ENCODE results near the gene AOC3. TPM values are rescaled to one million over a fixed set of nuclear protein-coding genes. Genes with fewer than 3 reads are reported as not detected.
"Not testable (repeated sequence)": the region's sequence is repeated elsewhere in the genome, so short reads cannot be mapped to it uniquely, and the experiment has no call there.

AOC3 gene
- total and polyA plus RNA-seq, 2 donors from 2014 or later: 15.1 to 40.6 TPM

DNA sequence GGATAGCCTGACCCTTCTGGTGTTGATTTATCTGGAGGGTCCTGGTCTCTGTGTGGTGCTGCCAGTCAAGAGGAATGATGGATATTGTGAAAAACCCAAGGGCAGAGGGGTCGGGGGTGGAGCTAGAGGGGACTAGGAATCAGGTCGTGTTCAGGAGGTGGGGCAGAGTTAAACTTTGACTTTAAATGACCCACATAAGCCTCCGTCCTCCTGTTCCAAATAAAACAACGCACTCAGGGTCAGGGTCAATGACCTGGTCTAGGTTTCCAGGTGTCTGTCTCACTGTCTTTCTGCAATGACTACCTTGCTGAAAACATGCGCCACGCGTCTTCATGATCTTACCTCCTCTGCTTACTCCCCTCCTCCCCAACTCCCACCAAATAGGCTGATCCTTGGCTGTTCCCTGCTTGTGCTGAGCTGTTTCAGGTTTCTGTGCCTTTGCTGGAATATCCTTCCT is 14.7 kb downstream of the AOC3 start:
- H3K9ac ChIP-seq (ENCODE audit: low read length in 3 of 3): no peak overlapping the region
- H3K36me3 ChIP-seq (ENCODE audit: control insufficient read depth in 2 of 3, insufficient read depth in 3 of 3, low read length in 3 of 3): no peaks in the 10 kb centered on the region
- DNase-seq (peak in 1 of 5 donors; percentile 22), FAIRE-seq (no peak)
- H3K4me1 ChIP-seq (ENCODE audit: control insufficient read depth in 2 of 3, insufficient read depth in 2 of 3, low read depth in 1 of 3, low read length in 3 of 3): peaks cover 0 to 11% (median 8%) of the 10 kb centered on the region in 3 donors
- intact Hi-C loops (cut with DNase I): no loop called here
- no peak overlapping the region for H3K4me3 ChIP-seq (ENCODE audit: low read length in 3 of 3)
- H3K9me3 ChIP-seq (ENCODE audit: control insufficient read depth in 2 of 3, insufficient read depth in 1 of 3, low read length in 3 of 3): no peaks in the 10 kb centered on the region
- no peaks in the 10 kb centered on the region for H3K27me3 ChIP-seq (ENCODE audit: control insufficient read depth, insufficient read depth, low read length)
- no peak overlapping the region for H3K27ac ChIP-seq (ENCODE audit: low read depth in 2 of 2, low read length in 2 of 2)
- TF ChIP-seq, protein P1, sequence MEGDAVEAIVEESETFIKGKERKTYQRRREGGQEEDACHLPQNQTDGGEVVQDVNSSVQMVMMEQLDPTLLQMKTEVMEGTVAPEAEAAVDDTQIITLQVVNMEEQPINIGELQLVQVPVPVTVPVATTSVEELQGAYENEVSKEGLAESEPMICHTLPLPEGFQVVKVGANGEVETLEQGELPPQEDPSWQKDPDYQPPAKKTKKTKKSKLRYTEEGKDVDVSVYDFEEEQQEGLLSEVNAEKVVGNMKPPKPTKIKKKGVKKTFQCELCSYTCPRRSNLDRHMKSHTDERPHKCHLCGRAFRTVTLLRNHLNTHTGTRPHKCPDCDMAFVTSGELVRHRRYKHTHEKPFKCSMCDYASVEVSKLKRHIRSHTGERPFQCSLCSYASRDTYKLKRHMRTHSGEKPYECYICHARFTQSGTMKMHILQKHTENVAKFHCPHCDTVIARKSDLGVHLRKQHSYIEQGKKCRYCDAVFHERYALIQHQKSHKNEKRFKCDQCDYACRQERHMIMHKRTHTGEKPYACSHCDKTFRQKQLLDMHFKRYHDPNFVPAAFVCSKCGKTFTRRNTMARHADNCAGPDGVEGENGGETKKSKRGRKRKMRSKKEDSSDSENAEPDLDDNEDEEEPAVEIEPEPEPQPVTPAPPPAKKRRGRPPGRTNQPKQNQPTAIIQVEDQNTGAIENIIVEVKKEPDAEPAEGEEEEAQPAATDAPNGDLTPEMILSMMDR (IDR thresholded peaks at IDR 0.05; ENCODE audit: borderline replicate concordance, extremely low read depth, insufficient read depth): no peak

DNA sequence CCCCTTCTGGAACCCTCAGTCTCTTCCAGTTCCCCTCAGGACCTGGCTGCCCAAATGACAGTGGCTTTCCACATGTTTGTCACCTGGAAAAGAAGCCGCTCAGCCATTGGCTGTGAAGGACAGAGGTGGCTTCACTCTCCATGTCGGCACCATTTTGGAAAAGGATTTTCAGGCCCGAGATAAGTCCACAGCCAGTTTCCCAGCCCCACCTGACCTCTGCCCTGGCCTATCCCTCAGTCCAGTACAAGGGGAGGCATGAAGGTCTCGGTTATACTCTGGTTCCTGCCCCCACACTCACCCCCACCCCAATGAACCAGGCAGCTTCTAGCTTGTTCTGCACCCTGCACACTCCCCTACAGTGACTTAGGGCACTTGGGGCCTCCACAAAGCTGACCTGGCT is 15.2 kb downstream of the AOC3 start:
- no peak overlapping the region for H3K9ac ChIP-seq (ENCODE audit: low read length in 3 of 3)
- peaks cover 0 to 11% (median 8%) of the 10 kb centered on the region in 3 donors for H3K4me1 ChIP-seq (ENCODE audit: control insufficient read depth in 2 of 3, insufficient read depth in 2 of 3, low read depth in 1 of 3, low read length in 3 of 3)
- H3K9me3 ChIP-seq (ENCODE audit: control insufficient read depth in 2 of 3, insufficient read depth in 1 of 3, low read length in 3 of 3): no peaks in the 10 kb centered on the region
- FAIRE-seq (no peak), DNase-seq (peak in 1 of 5 donors; percentile 16)
- no peaks in the 10 kb centered on the region for H3K36me3 ChIP-seq (ENCODE audit: control insufficient read depth in 2 of 3, insufficient read depth in 3 of 3, low read length in 3 of 3)
- no peaks in the 10 kb centered on the region for H3K27me3 ChIP-seq (ENCODE audit: control insufficient read depth, insufficient read depth, low read length)
- intact Hi-C loops (cut with DNase I): no loop called here
- H3K27ac ChIP-seq (ENCODE audit: low read depth in 2 of 2, low read length in 2 of 2): no peak overlapping the region
- no peak overlapping the region for H3K4me3 ChIP-seq (ENCODE audit: low read length in 3 of 3)
- TF ChIP-seq, protein P1 (IDR thresholded peaks at IDR 0.05; ENCODE audit: borderline replicate concordance, extremely low read depth, insufficient read depth): no peak

DNA sequence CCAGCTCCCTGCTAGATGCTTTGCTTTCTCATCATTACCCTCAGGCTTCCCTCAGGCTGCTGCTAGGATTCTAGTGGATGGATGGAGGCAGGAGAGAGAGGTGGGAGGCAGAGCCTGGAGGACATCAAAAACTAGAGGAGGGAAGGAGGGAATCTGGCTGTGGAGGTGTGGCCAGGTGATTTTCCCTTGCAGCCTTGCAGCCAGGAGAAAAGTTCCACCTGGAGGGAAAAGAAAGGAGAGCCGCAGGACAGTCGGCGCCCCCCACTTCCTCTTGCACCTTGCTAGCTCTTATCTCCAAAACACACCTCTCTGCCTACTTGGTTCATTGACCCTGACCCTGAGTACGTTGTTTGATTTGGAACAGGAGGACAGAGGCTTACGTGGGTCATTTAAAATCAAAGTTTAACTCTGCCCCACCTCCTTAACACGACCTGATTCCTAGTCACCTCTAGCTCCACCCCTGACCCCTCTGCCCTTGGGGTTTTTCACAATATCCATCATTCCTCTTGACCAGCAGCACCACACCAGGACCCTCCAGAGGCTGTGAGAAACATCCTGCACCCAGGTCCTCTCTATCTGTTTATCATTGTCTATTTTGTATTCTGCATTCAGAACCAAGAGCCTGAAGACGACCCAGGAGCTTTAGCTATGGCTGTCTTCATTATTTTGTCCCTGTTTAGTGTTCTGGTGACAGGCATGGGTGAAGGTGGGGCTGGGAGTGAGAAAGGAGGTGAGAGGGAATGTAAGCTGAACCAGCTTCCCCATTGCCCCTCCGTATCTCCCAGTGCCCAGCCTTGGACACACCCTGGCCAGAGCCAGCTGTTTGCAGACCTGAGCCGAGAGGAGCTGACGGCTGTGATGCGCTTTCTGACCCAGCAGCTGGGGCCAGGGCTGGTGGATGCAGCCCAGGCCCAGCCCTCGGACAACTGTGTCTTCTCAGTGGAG is 15.9 kb downstream of the AOC3 start:
- H3K9me3 ChIP-seq (ENCODE audit: control insufficient read depth in 2 of 3, insufficient read depth in 1 of 3, low read length in 3 of 3): no peaks in the 10 kb centered on the region
- H3K27me3 ChIP-seq (ENCODE audit: control insufficient read depth, insufficient read depth, low read length): no peaks in the 10 kb centered on the region
- DNase-seq (peak in 1 of 5 donors; percentile 56), FAIRE-seq (no peak)
- intact Hi-C loops (cut with DNase I): no loop called here
- H3K9ac ChIP-seq (ENCODE audit: low read length in 3 of 3): no peak overlapping the region
- no peak overlapping the region for H3K4me3 ChIP-seq (ENCODE audit: low read length in 3 of 3)
- no peaks in the 10 kb centered on the region for H3K36me3 ChIP-seq (ENCODE audit: control insufficient read depth in 2 of 3, insufficient read depth in 3 of 3, low read length in 3 of 3)
- H3K27ac ChIP-seq (ENCODE audit: low read depth in 2 of 2, low read length in 2 of 2): peak overlapping the region in 1 of 2 donors; percentile 13
- H3K4me1 ChIP-seq (ENCODE audit: control insufficient read depth in 2 of 3, insufficient read depth in 2 of 3, low read depth in 1 of 3, low read length in 3 of 3): peaks cover 0 to 11% (median 8%) of the 10 kb centered on the region in 3 donors
- TF ChIP-seq, protein P1 (IDR thresholded peaks at IDR 0.05; ENCODE audit: borderline replicate concordance, extremely low read depth, insufficient read depth): no peak

DNA sequence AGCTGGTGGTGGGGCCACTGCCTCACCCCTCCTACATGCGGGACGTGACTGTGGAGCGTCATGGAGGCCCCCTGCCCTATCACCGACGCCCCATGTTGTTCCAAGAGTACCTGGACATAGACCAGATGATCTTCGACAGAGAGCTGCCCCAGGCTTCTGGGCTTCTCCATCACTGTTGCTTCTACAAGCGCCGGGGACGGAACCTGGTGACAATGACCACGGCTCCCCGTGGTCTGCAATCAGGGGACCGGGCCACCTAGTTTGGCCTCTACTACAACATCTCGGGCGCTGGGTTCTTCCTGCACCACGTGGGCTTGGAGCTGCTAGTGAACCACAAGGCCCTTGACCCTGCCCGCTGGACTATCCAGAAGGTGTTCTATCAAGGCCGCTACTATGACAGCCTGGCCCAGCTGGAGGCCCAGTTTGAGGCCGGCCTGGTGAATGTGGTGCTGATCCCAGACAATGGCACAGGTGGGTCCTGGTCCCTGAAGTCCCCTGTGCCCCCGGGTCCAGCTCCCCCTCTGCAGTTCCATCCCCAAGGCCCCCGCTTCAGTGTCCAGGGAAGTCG is 16.8 kb downstream of the AOC3 start:
- H3K4me3 ChIP-seq (ENCODE audit: low read length in 3 of 3); H3K27ac ChIP-seq (ENCODE audit: low read depth in 2 of 2, low read length in 2 of 2); intact Hi-C loops (cut with DNase I); FAIRE-seq; H3K9ac ChIP-seq (ENCODE audit: low read length in 3 of 3); H3K27me3 ChIP-seq (ENCODE audit: control insufficient read depth, insufficient read depth, low read length); H3K36me3 ChIP-seq (ENCODE audit: control insufficient read depth in 2 of 3, insufficient read depth in 3 of 3, low read length in 3 of 3); H3K9me3 ChIP-seq (ENCODE audit: control insufficient read depth in 2 of 3, insufficient read depth in 1 of 3, low read length in 3 of 3): not testable (repeated sequence)
- DNase-seq: peak in 1 of 5 donors; percentile 33
- H3K4me1 ChIP-seq (ENCODE audit: control insufficient read depth in 2 of 3, insufficient read depth in 2 of 3, low read depth in 1 of 3, low read length in 3 of 3): peaks cover 0 to 11% (median 8%) of the 10 kb centered on the region in 3 donors
